A549 (cell line): ENCODE results near the gene LARGE2. TPM values are rescaled to one million over a fixed set of nuclear protein-coding genes. Genes with fewer than 3 reads are reported as not detected.

Experiments
- ATAC-seq, 2 experiments: fragments of 200-7000 bp in 1 of 2; fragments of >200 bp in 1 of 2; cut with Nextera tagmentation in 1 of 2; cut with Tn5 transposase in 1 of 2; 3 replicates each; pipeline versions ENCODE4 v1.8.0 to v1.9.1; 2018 to 2020; ENCODE audit warnings: mild to moderate bottlenecking in 1 of 2, moderate library complexity in 1 of 2
- CTCF ChIA-PET: fragments of 300-600 bp; sonication (Branson Sonifier 250); formaldehyde crosslinking; extraction: SDS; loops from one replicate; lab custom pipeline; 2021; ENCODE audit warnings: antibody characterized with exemption, inconsistent platforms; lab: Yijun Ruan, JAX
- POLR2A ChIA-PET: fragments of 350-600 bp; formaldehyde crosslinking; extraction: SDS; loops from one replicate; lab custom pipeline; 2021; ENCODE audit warnings: antibody characterized with exemption, inconsistent platforms; lab: Yijun Ruan, JAX
- DNase-seq, 2 experiments: peaks; one replicate each; pipeline versions ENCODE4 v3.0.0 to v3.0.0-alpha.2; 2011 to 2016; ENCODE audit warnings: low read depth in 1 of 2, low spot score in 1 of 2
- FAIRE-seq: peaks from 2 replicates; lab custom pipeline; 2011; peaks lifted over from hg19 to GRCh38; lab: Jason Lieb, UNC
- H3K27ac ChIP-seq, 2 experiments: fragments of >200 bp; sonication (Bioruptor Twin); formaldehyde crosslinking; 3 replicates each; pipeline ENCODE4 v1.5.1; 2016 to 2017
- H3K4me1 ChIP-seq: fragments of >200 bp; sonication (Bioruptor Twin); formaldehyde crosslinking; 3 replicates; pipeline ENCODE4 v1.6.1; 2016
- H3K4me2 ChIP-seq: fragments of >200 bp; sonication (Bioruptor Twin); formaldehyde crosslinking; 3 replicates; pipeline ENCODE4 v1.6.1; 2016
- H3K4me3 ChIP-seq: fragments of >200 bp; sonication (Bioruptor Twin); formaldehyde crosslinking; 3 replicates; pipeline ENCODE4 v1.5.1; 2016
- H3K9me3 ChIP-seq: fragments of >200 bp; sonication (Bioruptor Twin); formaldehyde crosslinking; 3 replicates; pipeline ENCODE4 v1.6.1; 2016
- ATOH8 ChIP-seq: fragments of 250-450 bp; sonication (Bioruptor Pico); IDR thresholded peaks from 2 replicates; pipeline ENCODE4 v1.5.0; 2020; ENCODE audit warnings: low read depth, mild to moderate bottlenecking, moderate library complexity
- CBX2 ChIP-seq: fragments of 200-600 bp; sonication (generic); IDR thresholded peaks from 2 replicates; pipeline ENCODE4 v1.6.1; 2016; ENCODE audit warnings: low read depth, mild to moderate bottlenecking, borderline replicate concordance
- CBX8 ChIP-seq: fragments of 200-600 bp; sonication (generic); IDR thresholded peaks from 2 replicates; pipeline ENCODE4 v1.6.1; 2016
- CHD4 ChIP-seq: fragments of 200-600 bp; sonication (generic); IDR thresholded peaks from 2 replicates; pipeline ENCODE4 v1.6.1; 2016; ENCODE audit warnings: antibody characterized with exemption, mild to moderate bottlenecking, borderline replicate concordance
- EP300 ChIP-seq, 2 experiments: fragments of >200 bp; sonication (Bioruptor Twin); formaldehyde crosslinking; IDR thresholded peaks; 2 replicates in 1 of 2; 3 replicates in 1 of 2; pipeline ENCODE4 v1.6.1; 2016 to 2017
- HDAC2 ChIP-seq: fragments of 200-600 bp; sonication (generic); IDR thresholded peaks from 2 replicates; pipeline ENCODE4 v1.6.1; 2016
- HEYL ChIP-seq: fragments of 250-450 bp; sonication (Bioruptor Pico); IDR thresholded peaks from 2 replicates; pipeline ENCODE4 v1.8.0; 2021; ENCODE audit warnings: mild to moderate bottlenecking, moderate library complexity
- HMGXB4 ChIP-seq: fragments of 250-450 bp; sonication (Bioruptor Pico); IDR thresholded peaks from 2 replicates; pipeline ENCODE4 v1.5.0; 2021; ENCODE audit warnings: mild to moderate bottlenecking, moderate library complexity, borderline replicate concordance
- JUN ChIP-seq, 2 experiments: fragments of >200 bp; sonication (Bioruptor Twin); formaldehyde crosslinking; IDR thresholded peaks; 2 replicates in 1 of 2; 3 replicates in 1 of 2; pipeline ENCODE4 v1.6.1; 2016 to 2017
- KDM1A ChIP-seq: fragments of 200-600 bp; sonication (generic); IDR thresholded peaks from 2 replicates; pipeline ENCODE4 v1.6.1; 2016; ENCODE audit warnings: low read depth, mild to moderate bottlenecking
- MAFK ChIP-seq: fragments of 450-650 bp; IDR thresholded peaks from 2 replicates; pipeline ENCODE4 v1.6.1; 2014; ENCODE audit not compliant: partially characterized antibody
- MAZ ChIP-seq: fragments of 150-350 bp; IDR thresholded peaks from 2 replicates; pipeline ENCODE4 v1.6.1; 2014; ENCODE audit warnings: antibody characterized with exemption, low read depth, low read length, borderline replicate concordance
- NFE2L2 ChIP-seq: fragments of 150-350 bp; conservative IDR thresholded peaks from 2 replicates; pipeline ENCODE4 v1.6.1; 2014; ENCODE audit warnings: low read length
- PBX3 ChIP-seq: IDR thresholded peaks from 2 replicates; pipeline ENCODE4 v1.6.1; 2012
- RARB ChIP-seq: fragments of 250-450 bp; sonication (Bioruptor Pico); IDR thresholded peaks from 2 replicates; pipeline ENCODE4 v1.8.0; 2021; ENCODE audit warnings: mild to moderate bottlenecking, moderate library complexity
- REST ChIP-seq: fragments of 200-600 bp; sonication (generic); IDR thresholded peaks from 2 replicates; pipeline ENCODE4 v1.6.1; 2016; ENCODE audit warnings: antibody characterized with exemption, mild to moderate bottlenecking, moderate library complexity
- SMC3 ChIP-seq: fragments of >200 bp; sonication (Bioruptor Twin); formaldehyde crosslinking; IDR thresholded peaks from 3 replicates; pipeline ENCODE4 v1.6.1; 2018; ENCODE audit warnings: inconsistent platforms
- SREBF2 ChIP-seq: fragments of 450-650 bp; IDR thresholded peaks from 2 replicates; pipeline ENCODE4 v1.6.1; 2014; ENCODE audit warnings: mild to moderate bottlenecking, moderate library complexity
- TP53 ChIP-seq: fragments of 250-450 bp; sonication (Bioruptor Pico); IDR thresholded peaks from 2 replicates; pipeline ENCODE4 v1.5.0; 2021; ENCODE audit warnings: mild to moderate bottlenecking, moderate library complexity
- WGBS: methylation state at CpG from one replicate; pipeline ENCODE4 v1.1.6; 2017; ENCODE audit errors: missing lambda C conversion rate; 5-methylcytosine and 5-hydroxymethylcytosine counted together
- polyA plus RNA-seq, 4 experiments: library from polyadenylated mRNA; depleted of rRNA in 3 of 4; stranded (reverse); fragments of >200 nt; fragmentation: RNase III in 1 of 4; extraction: RNeasy Plus Mini Kit Qiagen cat#74134 plus additional on column Dnase treatment in 1 of 4; gene quantifications; 2 replicates in 3 of 4; 3 replicates in 1 of 4; pipeline ENCODE4 v1.2.3, GENCODE V29; 2011 to 2017
- TF ChIP-seq, protein P1 (sequence below): fragments of 450-650 bp; IDR thresholded peaks from 2 replicates; pipeline ENCODE4 v1.6.1; 2014; ENCODE audit warnings: antibody characterized with exemption
- TF ChIP-seq, protein P2 (sequence below): fragments of >200 bp; sonication (Bioruptor Twin); formaldehyde crosslinking; IDR thresholded peaks from 3 replicates; pipeline ENCODE4 v1.5.1; 2016
- TF ChIP-seq, protein P3 (sequence below): fragments of >200 bp; sonication (Bioruptor Twin); formaldehyde crosslinking; IDR thresholded peaks from 3 replicates; pipeline ENCODE4 v1.6.1; 2016

The LARGE2 gene
- polyA plus RNA-seq, 2 of the 4 experiments (the other 2 are of a cell fraction): 0.97 to 2.3 TPM

DNA sequence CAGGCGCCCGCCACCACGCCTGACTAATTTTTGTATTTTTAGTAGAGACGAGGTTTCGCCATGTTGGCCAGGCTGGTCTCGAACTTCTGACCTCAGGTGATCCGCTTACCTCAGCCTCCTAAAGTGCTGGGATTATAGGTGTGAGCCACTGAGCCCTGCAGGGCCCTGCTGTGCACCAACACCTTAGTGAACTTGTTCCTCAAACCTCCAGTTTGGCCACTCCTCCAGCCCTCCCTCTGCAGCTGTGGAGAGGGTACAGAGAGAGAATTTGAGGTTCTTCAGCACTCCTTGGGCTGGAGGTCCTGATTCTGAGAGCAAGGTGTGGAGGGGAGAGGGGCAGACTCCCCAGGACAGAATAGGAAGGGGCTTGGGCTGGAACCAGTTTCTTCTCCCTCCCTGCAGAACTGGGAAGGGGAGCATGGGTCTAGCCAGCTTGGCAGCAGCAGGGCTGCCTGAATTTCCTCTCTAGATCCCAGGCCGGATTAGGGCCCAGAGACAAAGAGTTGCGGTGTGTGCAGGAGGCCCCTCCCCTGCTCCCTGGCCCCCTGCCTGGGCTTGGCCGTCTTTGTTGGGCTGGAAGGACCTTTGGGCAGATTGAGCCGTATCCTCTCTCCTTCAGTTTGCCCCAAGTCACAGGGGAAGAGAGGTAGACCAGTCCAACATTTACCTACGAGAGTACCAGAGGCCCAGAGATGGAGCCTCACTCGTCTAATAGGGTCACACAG is 2.5 kb upstream of the LARGE2 start:
- Histone ChIP-seq H3K4me3 (no peak overlapping the region), H3K4me1 (peaks cover 13% of the 10 kb centered on the region; the same call in 2 of the 3 replicates), H3K9me3 (no peaks in the 10 kb centered on the region), H3K4me2 (no peak overlapping the region), H3K27ac (no peak overlapping the region)
- ChIA-PET POLR2A (no interaction called here), CTCF (interaction anchor here (0.6 to 3.6 kb wide), 2 partner anchors 45 to 1413 kb away, joined by 3 to 12 read pairs; no protein-coding TSS in a partner anchor)
- FAIRE-seq: no peak
- 74% methylated on average over 12 of the region's 13 CpGs for WGBS
- no peak for ATAC-seq
- DNase-seq: no peak
- TF ChIP-seq, protein P1, sequence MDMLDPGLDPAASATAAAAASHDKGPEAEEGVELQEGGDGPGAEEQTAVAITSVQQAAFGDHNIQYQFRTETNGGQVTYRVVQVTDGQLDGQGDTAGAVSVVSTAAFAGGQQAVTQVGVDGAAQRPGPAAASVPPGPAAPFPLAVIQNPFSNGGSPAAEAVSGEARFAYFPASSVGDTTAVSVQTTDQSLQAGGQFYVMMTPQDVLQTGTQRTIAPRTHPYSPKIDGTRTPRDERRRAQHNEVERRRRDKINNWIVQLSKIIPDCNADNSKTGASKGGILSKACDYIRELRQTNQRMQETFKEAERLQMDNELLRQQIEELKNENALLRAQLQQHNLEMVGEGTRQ: no peak
- TF ChIP-seq TP53 (CRISPR knock-in tag) (no peak), CBX8 (no peak), ATOH8 (CRISPR knock-in tag) (no peak), MAFK (no peak), KDM1A (no peak), HMGXB4 (CRISPR knock-in tag) (no peak), SREBF2 (no peak), RARB (CRISPR knock-in tag) (no peak), HDAC2 (no peak), JUN (IDR thresholded peaks at IDR 0.05) (no peak), NFE2L2 (no peak)

DNA sequence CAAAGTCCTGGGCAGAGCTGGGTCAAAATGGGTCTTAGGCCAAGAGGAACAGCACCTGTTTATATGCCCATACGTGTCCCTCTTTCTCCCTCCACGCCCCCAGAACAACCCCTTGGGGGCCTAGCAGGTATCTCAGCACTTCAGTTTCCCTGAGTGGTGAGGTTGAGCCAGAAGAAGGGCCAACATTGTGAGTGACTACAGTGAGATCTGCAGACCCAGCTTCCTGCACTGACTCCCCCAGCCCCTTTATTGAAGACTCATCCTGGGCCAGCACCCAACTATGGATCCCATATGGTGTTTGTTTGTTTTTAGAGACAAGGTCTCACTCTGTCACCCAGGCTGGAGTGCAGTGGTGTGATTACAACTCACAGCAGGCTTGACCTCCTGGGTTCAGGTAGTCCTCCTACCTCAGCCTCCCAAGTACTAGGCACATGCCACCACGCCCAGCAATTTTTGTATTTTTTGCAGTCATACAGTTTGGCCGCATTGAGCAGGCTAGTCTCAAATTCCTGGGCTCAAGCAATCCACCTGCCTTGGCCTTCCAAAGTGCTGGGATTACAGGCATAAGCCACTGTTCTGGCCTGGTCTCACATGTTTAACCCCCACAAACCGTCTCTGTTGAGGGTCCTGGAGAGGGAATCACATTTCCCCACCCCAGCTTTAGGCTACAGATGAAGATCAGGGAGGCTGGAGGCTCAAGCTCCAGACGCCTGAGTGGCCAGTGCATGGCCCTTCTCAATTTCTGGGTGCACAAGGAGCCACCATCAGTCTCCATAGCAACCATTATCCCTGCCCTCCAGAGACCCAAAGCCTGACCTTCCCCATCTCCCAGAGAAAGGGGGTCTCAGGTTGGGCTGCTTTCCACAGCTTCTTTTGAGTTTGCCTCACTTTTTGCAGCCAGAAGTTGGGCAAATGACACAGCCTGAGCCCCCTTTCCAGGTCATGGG is 1.7 kb upstream of the LARGE2 start:
- FAIRE-seq (no peak), DNase-seq (no peak), ATAC-seq (no peak)
- Histone ChIP-seq H3K4me1 (peaks cover 13% of the 10 kb centered on the region; the same call in 2 of the 3 replicates), H3K27ac (no peak overlapping the region), H3K4me2 (no peak overlapping the region), H3K4me3 (no peak overlapping the region), H3K9me3 (no peaks in the 10 kb centered on the region)
- 83% methylated on average over 5 of the region's 6 CpGs for WGBS
- CTCF ChIA-PET: interaction anchor here (0.6 to 3.6 kb wide), 4 partner anchors 44 to 1413 kb away, joined by 3 to 12 read pairs (median 6); no protein-coding TSS in a partner anchor
- POLR2A ChIA-PET: interaction anchor here (0.6 kb wide), 1 partner anchor 15 kb away, joined by 3 read pairs; no protein-coding TSS in a partner anchor
- TF ChIP-seq MAZ: no peak
- TF ChIP-seq, protein P2, sequence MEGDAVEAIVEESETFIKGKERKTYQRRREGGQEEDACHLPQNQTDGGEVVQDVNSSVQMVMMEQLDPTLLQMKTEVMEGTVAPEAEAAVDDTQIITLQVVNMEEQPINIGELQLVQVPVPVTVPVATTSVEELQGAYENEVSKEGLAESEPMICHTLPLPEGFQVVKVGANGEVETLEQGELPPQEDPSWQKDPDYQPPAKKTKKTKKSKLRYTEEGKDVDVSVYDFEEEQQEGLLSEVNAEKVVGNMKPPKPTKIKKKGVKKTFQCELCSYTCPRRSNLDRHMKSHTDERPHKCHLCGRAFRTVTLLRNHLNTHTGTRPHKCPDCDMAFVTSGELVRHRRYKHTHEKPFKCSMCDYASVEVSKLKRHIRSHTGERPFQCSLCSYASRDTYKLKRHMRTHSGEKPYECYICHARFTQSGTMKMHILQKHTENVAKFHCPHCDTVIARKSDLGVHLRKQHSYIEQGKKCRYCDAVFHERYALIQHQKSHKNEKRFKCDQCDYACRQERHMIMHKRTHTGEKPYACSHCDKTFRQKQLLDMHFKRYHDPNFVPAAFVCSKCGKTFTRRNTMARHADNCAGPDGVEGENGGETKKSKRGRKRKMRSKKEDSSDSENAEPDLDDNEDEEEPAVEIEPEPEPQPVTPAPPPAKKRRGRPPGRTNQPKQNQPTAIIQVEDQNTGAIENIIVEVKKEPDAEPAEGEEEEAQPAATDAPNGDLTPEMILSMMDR: no peak
- no peak for TF ChIP-seq REST
- no peak for TF ChIP-seq CHD4
- TF ChIP-seq MAFK: no peak
- TF ChIP-seq HEYL (CRISPR knock-in tag): no peak
- TF ChIP-seq SMC3: no peak
- TF ChIP-seq, protein P3, sequence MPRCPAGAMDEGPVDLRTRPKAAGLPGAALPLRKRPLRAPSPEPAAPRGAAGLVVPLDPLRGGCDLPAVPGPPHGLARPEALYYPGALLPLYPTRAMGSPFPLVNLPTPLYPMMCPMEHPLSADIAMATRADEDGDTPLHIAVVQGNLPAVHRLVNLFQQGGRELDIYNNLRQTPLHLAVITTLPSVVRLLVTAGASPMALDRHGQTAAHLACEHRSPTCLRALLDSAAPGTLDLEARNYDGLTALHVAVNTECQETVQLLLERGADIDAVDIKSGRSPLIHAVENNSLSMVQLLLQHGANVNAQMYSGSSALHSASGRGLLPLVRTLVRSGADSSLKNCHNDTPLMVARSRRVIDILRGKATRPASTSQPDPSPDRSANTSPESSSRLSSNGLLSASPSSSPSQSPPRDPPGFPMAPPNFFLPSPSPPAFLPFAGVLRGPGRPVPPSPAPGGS: no peak
- TF ChIP-seq EP300 (IDR thresholded peaks at IDR 0.05): no peak
- no peak for TF ChIP-seq PBX3
- no peak for TF ChIP-seq CBX2
